T-cell (primary cell): ENCODE measurements around the gene CROCC2. TPM values are rescaled to one million over a fixed set of nuclear protein-coding genes. Genes with fewer than 3 reads are reported as not detected.

Experiments
- ATAC-seq, 4 experiments: fragments of 200-7000 bp in 3 of 4; fragments of 150-1000 bp in 1 of 4; cut with Tn5 transposase; replicated peaks in 1 of 4; 1 replicate in 3 of 4; 2 replicates in 1 of 4; pipeline ENCODE4 v1.10.0; 2021; ENCODE audit warnings: moderate library complexity in 3 of 4, mild to moderate bottlenecking in 2 of 4, moderate number of reproducible peaks in 1 of 4
- CTCF ChIA-PET, 2 donors: fragments of 300-600 bp; sonication (Branson Sonifier 250); formaldehyde crosslinking; loops; one replicate each; lab custom pipeline; 2022; ENCODE audit warnings: antibody characterized with exemption in 2 of 2; lab: Charles Lee
- POLR2A ChIA-PET, 2 donors: fragments of 300-600 bp; sonication (Branson Sonifier 250); formaldehyde crosslinking; loops; one replicate each; lab custom pipeline; 2022; ENCODE audit warnings: antibody characterized with exemption in 2 of 2; lab: Charles Lee
- DNase-seq, 35 experiments: peaks; one replicate each; pipeline versions ENCODE4 v3.0.0 to v3.0.0-alpha.2; 2013 to 2023
- H3K27ac ChIP-seq: one replicate; pipeline ENCODE4 v1.5.1; 2013; ENCODE audit warnings: low read length
- H3K27me3 ChIP-seq, 2 experiments: replicated peaks in 1 of 2; 1 replicate in 1 of 2; 2 replicates in 1 of 2; pipeline versions ENCODE4 v1.6.1 to v1.7.0; 2013; ENCODE audit warnings: low read length in 1 of 2, mixed read lengths in 1 of 2; ENCODE audit not compliant: control insufficient read depth in 2 of 2, insufficient read depth in 2 of 2; ENCODE audit errors: extremely low read depth in 1 of 2
- H3K36me3 ChIP-seq, 2 donors: 1 replicate in 1 of 2; 2 replicates in 1 of 2; pipeline versions ENCODE4 v1.6.1 to v1.7.0; 2013; ENCODE audit warnings: low read length in 1 of 2; ENCODE audit not compliant: control insufficient read depth in 2 of 2, insufficient read depth in 1 of 2; ENCODE audit errors: extremely low read depth in 1 of 2
- H3K4me1 ChIP-seq, 2 experiments: 1 replicate in 1 of 2; 2 replicates in 1 of 2; pipeline versions ENCODE4 v1.6.1 to v1.7.0; 2013; ENCODE audit warnings: low read length in 2 of 2, mixed read lengths in 1 of 2; ENCODE audit not compliant: insufficient read depth in 2 of 2, control insufficient read depth in 1 of 2; ENCODE audit errors: extremely low read depth in 1 of 2
- H3K4me3 ChIP-seq, 2 donors: 1 replicate in 1 of 2; 2 replicates in 1 of 2; pipeline versions ENCODE4 v1.5.1 to v1.7.0; 2013; ENCODE audit warnings: mild to moderate bottlenecking in 2 of 2, low read length in 1 of 2, moderate library complexity in 1 of 2; ENCODE audit not compliant: control insufficient read depth in 1 of 2; ENCODE audit errors: extremely low read depth in 1 of 2
- H3K9me3 ChIP-seq: 2 replicates; pipeline ENCODE4 v1.7.0; 2013
- H3K27ac Mint-ChIP-seq, 2 donors: one replicate each; pipeline ENCODE4 v1.8.0; 2020 to 2021; ENCODE audit warnings: mild to moderate bottlenecking in 2 of 2, mixed read lengths in 2 of 2
- H3K27me3 Mint-ChIP-seq, 2 donors: one replicate each; pipeline ENCODE4 v1.8.0; 2021 to 2022; ENCODE audit warnings: mixed read lengths in 2 of 2
- H3K36me3 Mint-ChIP-seq: one replicate; pipeline ENCODE4 v1.8.0; 2021; ENCODE audit warnings: mixed read lengths
- H3K4me1 Mint-ChIP-seq, 3 donors: one replicate each; pipeline ENCODE4 v1.8.0; 2020 to 2022; ENCODE audit warnings: mixed read lengths in 3 of 3, mild to moderate bottlenecking in 1 of 3
- H3K4me3 Mint-ChIP-seq, 3 donors: one replicate each; pipeline ENCODE4 v1.8.0; 2020 to 2022; ENCODE audit warnings: mild to moderate bottlenecking in 3 of 3, mixed read lengths in 3 of 3, moderate library complexity in 3 of 3
- H3K9me3 Mint-ChIP-seq, 3 donors: one replicate each; pipeline ENCODE4 v1.8.0; 2020 to 2022; ENCODE audit warnings: mixed read lengths in 3 of 3
- WGBS: methylation state at CpG from one replicate; pipeline ENCODE4 v1.1.5; 2013; ENCODE audit warnings: missing lambda C conversion rate; ENCODE audit not compliant: insufficient coverage; 5-methylcytosine and 5-hydroxymethylcytosine counted together
- total RNA-seq, 35 experiments: library from RNA in 6 of 35; stranded (reverse) in 6 of 35; fragments of 120-200 nt in 1 of 35; gene quantifications; one replicate each; pipeline versions ENCODE4 v1.2.1 to v1.2.4 and lab custom pipeline; 2013 to 2026

Gene CROCC2
- total RNA-seq, 5 donors from 2014 or later (not counting 1 experiment from before 2014, with no cell fraction given), result not detected

DNA sequence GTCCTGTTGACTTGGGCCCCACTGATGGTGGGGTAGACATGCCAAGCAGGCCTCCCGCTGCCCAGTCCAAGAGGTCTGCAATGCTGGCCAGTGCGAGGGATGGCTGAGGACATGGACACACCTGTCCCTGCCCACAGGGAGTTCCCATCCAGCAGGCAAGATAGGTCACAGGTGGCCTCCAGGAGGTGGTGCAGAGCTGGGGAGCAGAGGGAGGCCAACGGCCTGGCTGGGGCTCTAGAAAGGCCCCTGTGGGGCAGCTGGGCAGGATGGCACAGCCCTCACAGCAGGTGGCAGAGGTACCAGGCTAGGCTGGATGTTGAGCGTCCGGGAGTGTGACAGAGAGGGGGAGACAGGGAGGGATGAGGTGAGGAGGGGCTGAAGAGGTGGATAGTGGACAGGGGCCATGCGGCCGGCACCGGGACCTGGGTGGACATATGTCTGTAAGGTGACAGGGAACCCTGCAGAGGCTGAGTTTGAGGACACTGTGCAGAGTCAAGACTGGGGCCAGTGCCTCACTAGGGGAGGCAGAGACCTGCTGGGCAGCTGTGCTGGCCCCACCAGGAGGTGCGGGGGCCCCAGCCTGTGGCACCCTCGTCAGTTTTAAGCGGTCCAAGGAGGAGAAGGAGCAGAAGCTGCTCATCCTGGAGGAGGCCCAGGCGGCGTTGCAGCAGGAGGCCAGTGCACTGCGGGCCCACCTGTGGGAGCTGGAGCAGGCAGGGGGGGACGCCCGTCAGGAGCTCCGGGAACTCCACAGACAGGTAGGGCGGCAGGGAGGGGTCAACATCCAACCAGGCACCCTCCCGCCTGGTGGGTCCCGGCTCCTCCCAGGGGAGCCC, 58.0 kb downstream of the CROCC2 start:
- Histone ChIP-seq H3K4me1 (no peaks in the 10 kb centered on the region), H3K27me3 (peaks cover 0 to 22% of the 10 kb centered on the region in 2 experiments), H3K36me3 (no peaks in the 10 kb centered on the region), H3K4me3 (no peak overlapping the region), H3K9me3 (no peaks in the 10 kb centered on the region), H3K27ac (no peak overlapping the region)
- ChIA-PET POLR2A (no interaction called here), CTCF (no interaction called here)
- H3K9me3 Mint-ChIP-seq, result no peaks in the 10 kb centered on the region
- H3K36me3 Mint-ChIP-seq, result no peaks in the 10 kb centered on the region
- ATAC-seq, result no peak
- WGBS, result 85% methylated on average over 17 of the region's 20 CpGs
- no peak overlapping the region for H3K4me3 Mint-ChIP-seq
- H3K4me1 Mint-ChIP-seq, result no peaks in the 10 kb centered on the region
- H3K27ac Mint-ChIP-seq, result no peak overlapping the region
- H3K27me3 Mint-ChIP-seq, result peaks cover 0 to 2% of the 10 kb centered on the region in 2 donors
- DNase-seq, result peak in 2 of 35 experiments; percentile 3 to 16

DNA sequence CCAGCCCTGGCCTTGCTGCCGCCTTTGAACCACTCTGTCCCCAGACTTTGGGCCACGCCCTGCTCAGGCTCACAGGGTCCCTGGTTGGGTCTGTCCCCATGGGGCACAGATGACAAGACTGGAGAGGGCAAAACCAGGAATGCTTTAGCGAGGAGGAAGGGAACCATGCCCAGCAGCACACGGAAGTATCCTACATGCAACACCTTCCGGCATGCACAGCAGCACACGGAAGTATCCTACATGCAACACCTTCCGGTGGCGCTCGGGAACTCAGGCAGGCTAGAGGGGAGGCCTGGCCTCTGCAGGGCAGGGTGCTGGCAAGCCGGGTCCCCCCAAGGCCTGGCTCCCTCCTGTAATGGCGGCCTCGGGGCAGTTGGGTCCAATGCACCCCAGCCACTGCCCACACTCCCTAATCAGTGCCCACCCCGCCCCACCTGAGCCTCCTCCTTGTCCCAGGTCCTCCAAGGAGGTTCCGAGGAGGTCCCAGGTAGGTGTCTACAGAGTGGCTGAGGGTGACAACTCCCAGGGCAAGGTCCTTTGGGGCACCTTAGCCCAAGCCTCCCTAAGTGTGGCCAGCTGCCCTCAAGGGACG, 58.7 kb downstream of the CROCC2 start:
- peak in 1 of 35 experiments; percentile 3 for DNase-seq
- CTCF ChIA-PET, result no interaction called here

DNA sequence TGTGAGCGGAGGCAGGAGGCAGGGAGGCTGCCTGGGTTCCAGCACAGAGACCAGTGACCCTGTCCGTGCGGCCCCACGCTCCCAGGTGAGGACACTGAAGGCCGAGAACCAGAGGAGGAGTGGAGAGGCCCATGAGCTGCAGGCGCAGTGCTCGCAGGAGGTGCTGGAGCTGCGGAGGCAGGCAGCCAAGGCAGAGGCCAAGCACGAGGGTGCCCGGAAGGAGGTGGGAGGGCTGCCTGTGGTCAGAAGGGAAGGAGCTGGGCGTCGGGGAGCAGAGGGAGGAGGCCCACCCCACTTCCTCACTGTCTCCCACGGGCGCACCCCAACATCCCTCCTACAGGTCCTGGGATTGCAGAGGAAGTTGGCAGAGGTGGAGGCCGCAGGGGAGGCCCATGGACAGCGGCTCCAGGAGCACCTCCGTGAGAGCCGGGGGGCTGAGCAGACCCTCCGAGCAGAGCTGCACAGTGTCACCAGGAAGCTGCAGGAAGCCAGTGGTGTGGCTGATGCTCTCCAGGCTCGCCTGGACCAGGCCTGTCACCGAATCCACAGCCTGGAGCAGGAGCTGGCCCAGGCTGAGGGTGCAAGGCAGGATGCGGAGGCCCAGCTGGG, 59.3 kb downstream of the CROCC2 start:
- ChIA-PET POLR2A (no interaction called here), CTCF (no interaction called here)
- H3K27me3 ChIP-seq, result peaks cover 0 to 17% of the 10 kb centered on the region in 2 experiments
- DNase-seq (no peak), ATAC-seq (no peak)
- no peaks in the 10 kb centered on the region for H3K4me1 ChIP-seq
- WGBS, result 71% methylated on average over 12 of the region's 22 CpGs
- H3K4me3 ChIP-seq, result no peak overlapping the region
- H3K36me3 ChIP-seq, result no peaks in the 10 kb centered on the region
- H3K36me3 Mint-ChIP-seq, result no peaks in the 10 kb centered on the region
- no peaks in the 10 kb centered on the region for H3K9me3 ChIP-seq
- no peaks in the 10 kb centered on the region for H3K27me3 Mint-ChIP-seq
- no peaks in the 10 kb centered on the region for H3K4me1 Mint-ChIP-seq
- H3K27ac ChIP-seq, result no peak overlapping the region
- H3K9me3 Mint-ChIP-seq, result no peaks in the 10 kb centered on the region
- H3K27ac Mint-ChIP-seq, result no peak overlapping the region
- no peak overlapping the region for H3K4me3 Mint-ChIP-seq

More for the DNA sequence above, 58.7 kb downstream of the CROCC2 start:
- POLR2A ChIA-PET, result no interaction called here
- Mint-ChIP-seq H3K27ac (no peak overlapping the region), H3K9me3 (no peaks in the 10 kb centered on the region), H3K36me3 (no peaks in the 10 kb centered on the region), H3K4me1 (no peaks in the 10 kb centered on the region), H3K4me3 (no peak overlapping the region), H3K27me3 (peaks cover 0 to 2% of the 10 kb centered on the region in 2 donors)
- Histone ChIP-seq H3K36me3 (no peaks in the 10 kb centered on the region), H3K9me3 (no peaks in the 10 kb centered on the region), H3K4me1 (no peaks in the 10 kb centered on the region), H3K4me3 (no peak overlapping the region), H3K27ac (no peak overlapping the region), H3K27me3 (peaks cover 0 to 17% of the 10 kb centered on the region in 2 experiments)
- 87% methylated on average over 9 of the region's 15 CpGs for whole genome bisulfite sequencing
- no peak for ATAC-seq

DNA sequence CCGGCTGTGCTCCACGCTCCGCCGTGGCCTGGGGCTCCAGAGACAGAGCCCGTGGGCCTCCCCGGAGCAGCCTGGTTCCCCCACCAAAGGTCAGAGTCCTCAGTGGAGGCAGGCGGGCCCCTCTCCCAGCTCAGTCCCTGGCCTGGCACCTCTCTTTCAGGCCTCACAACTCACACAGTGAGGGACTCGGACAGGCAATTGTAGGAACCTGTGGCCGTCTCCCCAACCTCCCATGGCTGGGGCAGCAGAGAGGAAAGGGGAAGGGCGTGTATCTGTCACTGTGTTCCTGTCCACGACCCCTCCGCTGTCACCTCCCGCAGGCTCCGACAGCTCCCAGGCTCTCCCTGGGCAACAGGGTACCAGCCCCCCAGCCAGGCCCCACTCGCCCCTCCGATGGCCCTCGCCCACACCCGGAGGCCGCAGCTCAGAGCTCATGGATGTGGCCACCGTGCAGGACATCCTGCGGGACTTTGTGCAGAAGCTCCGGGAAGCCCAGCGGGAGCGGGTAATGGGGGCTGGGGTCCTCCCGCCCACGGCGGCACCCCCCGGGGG, 59.8 kb downstream of the CROCC2 start:
- no peaks in the 10 kb centered on the region for H3K36me3 Mint-ChIP-seq
- Histone ChIP-seq H3K9me3 (no peaks in the 10 kb centered on the region), H3K36me3 (no peaks in the 10 kb centered on the region), H3K4me3 (no peak overlapping the region), H3K27me3 (peaks cover 0 to 22% of the 10 kb centered on the region in 2 experiments), H3K4me1 (no peaks in the 10 kb centered on the region), H3K27ac (no peak overlapping the region)
- no peaks in the 10 kb centered on the region for H3K4me1 Mint-ChIP-seq
- H3K9me3 Mint-ChIP-seq, result no peaks in the 10 kb centered on the region
- WGBS, result 86% methylated on average over 24 of the region's 28 CpGs
- no peaks in the 10 kb centered on the region for H3K27me3 Mint-ChIP-seq
- POLR2A ChIA-PET, result no interaction called here
- H3K4me3 Mint-ChIP-seq, result no peak overlapping the region
- CTCF ChIA-PET, result no interaction called here
- DNase-seq (no peak), ATAC-seq (no peak)
- H3K27ac Mint-ChIP-seq, result no peak overlapping the region

DNA sequence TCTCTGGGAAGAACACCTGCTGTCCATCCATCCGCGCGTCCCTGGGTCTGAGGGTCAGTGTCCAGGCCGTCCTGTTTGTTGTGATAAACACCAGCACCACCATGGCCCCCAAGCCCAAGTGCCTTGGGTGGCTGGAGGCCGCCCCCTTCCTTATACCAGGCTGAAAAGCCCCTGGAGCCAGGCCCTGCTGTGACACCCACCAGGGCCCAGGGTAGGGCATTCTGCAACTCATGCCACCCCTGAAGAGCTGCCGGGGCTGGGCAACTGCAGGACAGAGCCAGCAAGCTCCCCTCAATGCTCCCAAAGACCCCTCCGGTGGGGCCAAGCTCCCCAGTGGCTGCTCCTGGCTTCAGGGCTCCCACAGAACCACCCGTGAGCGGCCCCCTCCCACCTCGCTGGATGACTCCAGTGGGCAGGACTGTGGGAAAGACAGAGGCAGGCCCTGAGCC, 60.3 kb downstream of the CROCC2 start:
- H3K4me3 Mint-ChIP-seq, result no peak overlapping the region
- H3K27ac Mint-ChIP-seq, result no peak overlapping the region
- Histone ChIP-seq H3K27ac (no peak overlapping the region), H3K9me3 (no peaks in the 10 kb centered on the region), H3K36me3 (no peaks in the 10 kb centered on the region), H3K4me3 (no peak overlapping the region), H3K4me1 (no peaks in the 10 kb centered on the region), H3K27me3 (peaks cover 0 to 27% of the 10 kb centered on the region in 2 experiments)
- H3K4me1 Mint-ChIP-seq, result no peaks in the 10 kb centered on the region
- ChIA-PET POLR2A (no interaction called here), CTCF (interaction anchor here in 1 of 2 donors (0.6 kb wide), 1 partner anchor 307 kb away, joined by 3 read pairs; no protein-coding TSS in a partner anchor)
- WGBS, result 96% methylated on average over 9 of the region's 10 CpGs
- no peak for ATAC-seq
- peak in 1 of 35 experiments; percentile 4 for DNase-seq
- H3K36me3 Mint-ChIP-seq, result no peaks in the 10 kb centered on the region
- no peaks in the 10 kb centered on the region for H3K27me3 Mint-ChIP-seq
- H3K9me3 Mint-ChIP-seq, result no peaks in the 10 kb centered on the region
